Ishikawa (cell line): ENCODE results near the gene SMIM35.

Experiments used
- CEBPB ChIP-seq: IDR thresholded peaks from 2 replicates; pipeline ENCODE4 v1.6.1; 2012
- CREB1 ChIP-seq: IDR thresholded peaks from 2 replicates; pipeline ENCODE4 v1.6.1; 2012; ENCODE audit warnings: low read depth
- EGR1 ChIP-seq: IDR thresholded peaks from 2 replicates; pipeline ENCODE4 v1.6.1; 2012
- EP300 ChIP-seq: IDR thresholded peaks from 2 replicates; pipeline ENCODE4 v1.6.1; 2012; ENCODE audit warnings: borderline replicate concordance
- FOXM1 ChIP-seq: IDR thresholded peaks from 2 replicates; pipeline ENCODE4 v1.6.1; 2012; ENCODE audit warnings: low read depth, borderline replicate concordance
- NFIC ChIP-seq: IDR thresholded peaks from 2 replicates; pipeline ENCODE4 v1.6.1; 2012
- RAD21 ChIP-seq: IDR thresholded peaks from 2 replicates; pipeline ENCODE4 v1.6.1; 2012; ENCODE audit warnings: low read depth
- TAF1 ChIP-seq: IDR thresholded peaks from 2 replicates; pipeline ENCODE4 v1.6.1; 2012; ENCODE audit warnings: low read depth, mild to moderate bottlenecking
- TCF12 ChIP-seq: IDR thresholded peaks from 2 replicates; pipeline ENCODE4 v1.6.1; 2012; ENCODE audit warnings: low read depth
- TEAD4 ChIP-seq: IDR thresholded peaks from 2 replicates; pipeline ENCODE4 v1.6.1; 2012
- YY1 ChIP-seq: IDR thresholded peaks from 2 replicates; pipeline ENCODE4 v1.6.1; 2012; ENCODE audit warnings: low read depth
- ZBTB7A ChIP-seq: IDR thresholded peaks from 2 replicates; pipeline ENCODE4 v1.6.1; 2012; ENCODE audit warnings: low read depth
- TF ChIP-seq, protein P1 (sequence below): IDR thresholded peaks from 2 replicates; pipeline ENCODE4 v1.6.1; 2012; ENCODE audit warnings: low read depth, mild to moderate bottlenecking
- TF ChIP-seq, protein P2 (sequence below): IDR thresholded peaks from 2 replicates; pipeline ENCODE4 v1.6.1; 2012
- TF ChIP-seq, protein P3 (sequence below): IDR thresholded peaks from 2 replicates; pipeline ENCODE4 v1.6.1; 2012

SMIM35 gene

DNA sequence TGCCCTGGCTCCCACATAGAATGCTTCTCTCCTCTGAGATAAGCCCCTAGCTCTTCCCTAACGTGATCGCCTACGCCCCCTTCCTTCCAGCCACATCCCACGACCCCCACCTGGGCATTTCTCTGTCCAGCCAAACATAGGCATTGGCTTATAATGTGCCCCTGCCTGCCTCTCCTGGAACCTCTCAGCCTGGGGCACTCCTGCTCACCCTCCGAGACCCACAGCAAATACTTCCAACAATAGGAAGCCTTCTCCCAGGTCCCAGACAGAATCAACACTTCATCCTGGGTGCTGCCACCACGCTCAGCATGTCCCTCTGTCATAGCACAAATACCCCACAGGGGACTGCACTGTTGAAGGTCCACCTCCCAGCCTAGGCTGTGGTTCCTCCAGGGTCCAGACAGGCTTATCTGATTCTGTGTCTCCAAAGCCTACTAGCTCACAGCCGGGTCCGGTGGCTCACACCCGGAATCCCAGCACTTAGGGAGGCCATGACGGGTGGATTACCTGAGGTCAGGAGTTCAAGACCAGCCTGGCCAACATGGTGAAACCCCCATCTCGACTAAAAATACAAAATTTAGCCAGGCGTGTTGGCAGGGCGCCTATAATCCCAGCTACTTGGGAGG is 34.1 kb downstream of the SMIM35 start:
- no peak for TF ChIP-seq YY1
- no peak for TF ChIP-seq TCF12
- TF ChIP-seq EGR1 = no peak
- TF ChIP-seq, protein P1, sequence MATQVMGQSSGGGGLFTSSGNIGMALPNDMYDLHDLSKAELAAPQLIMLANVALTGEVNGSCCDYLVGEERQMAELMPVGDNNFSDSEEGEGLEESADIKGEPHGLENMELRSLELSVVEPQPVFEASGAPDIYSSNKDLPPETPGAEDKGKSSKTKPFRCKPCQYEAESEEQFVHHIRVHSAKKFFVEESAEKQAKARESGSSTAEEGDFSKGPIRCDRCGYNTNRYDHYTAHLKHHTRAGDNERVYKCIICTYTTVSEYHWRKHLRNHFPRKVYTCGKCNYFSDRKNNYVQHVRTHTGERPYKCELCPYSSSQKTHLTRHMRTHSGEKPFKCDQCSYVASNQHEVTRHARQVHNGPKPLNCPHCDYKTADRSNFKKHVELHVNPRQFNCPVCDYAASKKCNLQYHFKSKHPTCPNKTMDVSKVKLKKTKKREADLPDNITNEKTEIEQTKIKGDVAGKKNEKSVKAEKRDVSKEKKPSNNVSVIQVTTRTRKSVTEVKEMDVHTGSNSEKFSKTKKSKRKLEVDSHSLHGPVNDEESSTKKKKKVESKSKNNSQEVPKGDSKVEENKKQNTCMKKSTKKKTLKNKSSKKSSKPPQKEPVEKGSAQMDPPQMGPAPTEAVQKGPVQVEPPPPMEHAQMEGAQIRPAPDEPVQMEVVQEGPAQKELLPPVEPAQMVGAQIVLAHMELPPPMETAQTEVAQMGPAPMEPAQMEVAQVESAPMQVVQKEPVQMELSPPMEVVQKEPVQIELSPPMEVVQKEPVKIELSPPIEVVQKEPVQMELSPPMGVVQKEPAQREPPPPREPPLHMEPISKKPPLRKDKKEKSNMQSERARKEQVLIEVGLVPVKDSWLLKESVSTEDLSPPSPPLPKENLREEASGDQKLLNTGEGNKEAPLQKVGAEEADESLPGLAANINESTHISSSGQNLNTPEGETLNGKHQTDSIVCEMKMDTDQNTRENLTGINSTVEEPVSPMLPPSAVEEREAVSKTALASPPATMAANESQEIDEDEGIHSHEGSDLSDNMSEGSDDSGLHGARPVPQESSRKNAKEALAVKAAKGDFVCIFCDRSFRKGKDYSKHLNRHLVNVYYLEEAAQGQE = no peak
- TF ChIP-seq FOXM1 = no peak
- no peak for TF ChIP-seq ZBTB7A
- TF ChIP-seq, protein P2, sequence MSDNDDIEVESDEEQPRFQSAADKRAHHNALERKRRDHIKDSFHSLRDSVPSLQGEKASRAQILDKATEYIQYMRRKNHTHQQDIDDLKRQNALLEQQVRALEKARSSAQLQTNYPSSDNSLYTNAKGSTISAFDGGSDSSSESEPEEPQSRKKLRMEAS = no peak

DNA sequence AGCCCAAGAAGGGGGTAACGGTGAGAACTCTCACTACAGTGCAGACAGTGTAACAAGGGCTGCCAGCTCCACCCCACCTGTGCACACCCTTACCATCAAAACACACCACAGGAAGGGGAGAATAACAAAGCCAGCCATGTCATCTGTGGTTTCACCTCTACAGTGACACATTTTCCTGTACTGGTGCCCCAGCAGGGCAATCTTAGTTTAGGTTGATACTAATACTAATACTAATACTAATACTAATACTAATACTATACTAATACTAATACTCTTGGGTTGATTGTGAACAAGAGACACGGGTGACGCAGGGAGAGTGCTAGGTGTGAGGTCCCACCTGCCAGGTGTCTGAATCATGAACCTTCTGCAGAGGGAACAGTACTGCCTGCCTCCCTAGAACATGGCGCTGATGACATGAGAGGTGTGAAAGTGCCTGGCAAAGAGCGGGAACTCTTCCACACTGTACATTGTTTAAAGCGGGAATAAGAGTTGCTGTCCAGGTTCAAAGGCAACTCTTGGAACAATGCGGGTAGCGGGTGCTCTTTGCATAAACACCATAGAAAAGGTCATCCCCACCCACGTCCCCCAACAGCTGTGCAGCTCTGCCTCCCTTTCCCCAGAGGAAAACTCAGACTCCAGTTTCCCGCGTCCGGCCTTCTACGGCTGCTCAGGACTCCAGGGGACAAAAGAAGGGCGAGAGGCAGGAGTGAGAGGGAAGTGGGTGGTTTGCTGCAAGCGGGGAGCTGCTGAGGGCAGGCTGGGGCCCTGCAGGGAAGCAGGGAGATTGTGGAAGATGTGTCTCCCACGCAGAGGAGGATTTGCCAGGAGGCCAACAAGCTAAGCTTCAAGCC is 34.9 kb downstream of the SMIM35 start:
- TF ChIP-seq ZBTB7A (no peak), TAF1 (no peak), TEAD4 (no peak), CEBPB (no peak), EP300 (no peak), CREB1 (no peak), YY1 (no peak), EGR1 (no peak), RAD21 (no peak), TCF12 (no peak), NFIC (no peak), FOXM1 (no peak)
- TF ChIP-seq, protein P2 = no peak
- TF ChIP-seq, protein P3, sequence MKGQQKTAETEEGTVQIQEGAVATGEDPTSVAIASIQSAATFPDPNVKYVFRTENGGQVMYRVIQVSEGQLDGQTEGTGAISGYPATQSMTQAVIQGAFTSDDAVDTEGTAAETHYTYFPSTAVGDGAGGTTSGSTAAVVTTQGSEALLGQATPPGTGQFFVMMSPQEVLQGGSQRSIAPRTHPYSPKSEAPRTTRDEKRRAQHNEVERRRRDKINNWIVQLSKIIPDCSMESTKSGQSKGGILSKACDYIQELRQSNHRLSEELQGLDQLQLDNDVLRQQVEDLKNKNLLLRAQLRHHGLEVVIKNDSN = no peak
- TF ChIP-seq, protein P1 = no peak

DNA sequence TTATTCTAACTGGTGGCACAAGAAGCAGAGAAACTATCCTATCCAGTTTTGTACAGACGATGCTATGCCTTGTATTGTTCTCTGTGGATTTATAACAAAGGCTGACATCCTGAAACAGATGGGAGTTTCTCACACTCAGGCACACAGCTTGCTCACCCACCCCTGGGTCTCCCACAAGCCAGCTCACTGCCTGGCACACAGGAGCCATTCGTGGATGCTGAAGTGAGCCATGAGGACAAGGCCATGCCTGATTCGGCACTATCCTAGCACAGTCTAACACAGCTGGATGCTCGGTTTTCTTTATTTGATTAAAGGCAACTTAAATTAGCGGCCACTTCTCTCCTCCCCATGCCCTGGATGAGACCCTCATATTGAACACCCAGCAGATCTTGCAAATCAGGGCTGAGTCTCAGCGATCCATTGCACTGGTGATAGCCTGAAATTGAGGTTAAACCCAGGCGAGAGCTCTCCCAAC is 35.6 kb downstream of the SMIM35 start:
- TF ChIP-seq TAF1 = no peak
- no peak for TF ChIP-seq CREB1
- TF ChIP-seq NFIC = no peak
- TF ChIP-seq, protein P1 = no peak
- TF ChIP-seq RAD21 = no peak
- TF ChIP-seq CEBPB = no peak
- no peak for TF ChIP-seq FOXM1
- no peak for TF ChIP-seq ZBTB7A
- TF ChIP-seq TCF12 = no peak
- TF ChIP-seq, protein P2 = no peak
- TF ChIP-seq YY1 = no peak
- no peak for TF ChIP-seq TEAD4
- no peak for TF ChIP-seq EGR1
- TF ChIP-seq EP300 = no peak
